PFSK-1 (cell line): ENCODE results near the gene RASAL2.

Source experiments
- POLR2AphosphoS5 ChIP-seq: IDR thresholded peaks from 2 replicates; pipeline ENCODE4 v1.6.1; 2012; ENCODE audit warnings: low read depth, mild to moderate bottlenecking, control low read depth, low read length, moderate library complexity
- REST ChIP-seq, 2 experiments: IDR thresholded peaks; 2 replicates each; pipeline versions ENCODE4 v1.6.1 to v1.8.0; 2011 to 2012; ENCODE audit warnings: low read depth in 2 of 2, low read length in 2 of 2, control low read depth in 1 of 2, inconsistent platforms in 1 of 2, mild to moderate bottlenecking in 1 of 2, moderate library complexity in 1 of 2; ENCODE audit not compliant: insufficient read depth in 1 of 2
- TAF1 ChIP-seq: IDR thresholded peaks from 2 replicates; pipeline ENCODE4 v1.6.1; 2012; ENCODE audit warnings: low read length, control low read depth, borderline replicate concordance; ENCODE audit not compliant: insufficient read depth

GRCh38 chr1:178533121-178533946 is 439.4 kb downstream of the RASAL2 start:
- TF ChIP-seq POLR2AphosphoS5, result no peak
- TF ChIP-seq REST (IDR thresholded peaks at IDR 0.05; ENCODE audit: insufficient read depth in 1 of 2, low read depth in 2 of 2, low read length in 2 of 2), result no peak
- TF ChIP-seq TAF1, result no peak
